Measurements from ENCODE around the gene ATL2.
"Not testable (repeated sequence)": the region's sequence is repeated elsewhere in the genome, so short reads cannot be mapped to it uniquely, and the experiment has no call there.

ATL2 gene

GRCh38 chr2:38377050-38377828 lies at the start of gene ATL2:
Gene ATL2, minus strand, starts transcription at chr2:38377273. Its CDS starts 13 bp downstream, at chr2:38377260.
- Mint-ChIP-seq H3K27ac (ENCODE audit: low read depth) (peak within 1 kb of the TSS; percentile 97), H3K9me3 (no peaks in the 10 kb centered on the region), H3K36me3 (ENCODE audit: insufficient read depth) (peaks cover 14% of the 10 kb centered on the region), H3K4me3 (peak within 1 kb of the TSS; percentile 91), H3K27me3 (no peaks in the 10 kb centered on the region), H3K4me1 (peaks cover 51% of the 10 kb centered on the region)
- peak; percentile 82 to 88 for DNase-seq (ENCODE audit: low spot score in 2 of 2)
- ATAC-seq (replicated peaks; ENCODE audit: extremely low read depth, poor library complexity, severe bottlenecking), result peak; percentile 88

- no peak overlapping the region for H3K4me3 Mint-ChIP-seq
- H3K27ac Mint-ChIP-seq (ENCODE audit: low read depth), result no peak overlapping the region
- H3K9me3 Mint-ChIP-seq, result no peaks in the 10 kb centered on the region
- H3K4me1 Mint-ChIP-seq, result no peaks in the 10 kb centered on the region
- peaks cover 64% of the 10 kb centered on the region for H3K27me3 Mint-ChIP-seq
- ATAC-seq (replicated peaks; ENCODE audit: extremely low read depth, poor library complexity, severe bottlenecking), result no peak
- no peak for DNase-seq (ENCODE audit: low spot score in 2 of 2)
- H3K36me3 Mint-ChIP-seq (ENCODE audit: insufficient read depth), result peaks cover 1% of the 10 kb centered on the region
These were observed 46.7 kb upstream of the ATL2 start for GRCh38 chr2:38423763-38424162.

GRCh38 chr2:38421274-38422056 lies 44.4 kb upstream of the ATL2 start:
- DNase-seq (ENCODE audit: low spot score in 2 of 2), result no peak
- ATAC-seq (replicated peaks; ENCODE audit: extremely low read depth, poor library complexity, severe bottlenecking), result no peak
- H3K36me3 Mint-ChIP-seq (ENCODE audit: insufficient read depth), result peaks cover 1% of the 10 kb centered on the region
- no peaks in the 10 kb centered on the region for H3K4me1 Mint-ChIP-seq
- H3K9me3 Mint-ChIP-seq, result no peaks in the 10 kb centered on the region
- no peak overlapping the region for H3K4me3 Mint-ChIP-seq
- peaks cover 47% of the 10 kb centered on the region for H3K27me3 Mint-ChIP-seq
- no peak overlapping the region for H3K27ac Mint-ChIP-seq (ENCODE audit: low read depth)

GRCh38 chr2:38419499-38419898 lies 42.4 kb upstream of the ATL2 start:
- Mint-ChIP-seq H3K36me3 (ENCODE audit: insufficient read depth) (peaks cover 3% of the 10 kb centered on the region), H3K27me3 (peaks cover 37% of the 10 kb centered on the region), H3K4me1 (no peaks in the 10 kb centered on the region), H3K9me3 (no peaks in the 10 kb centered on the region), H3K27ac (ENCODE audit: low read depth) (no peak overlapping the region), H3K4me3 (no peak overlapping the region)
- no peak for DNase-seq (ENCODE audit: low spot score in 2 of 2)
- no peak for ATAC-seq (replicated peaks; ENCODE audit: extremely low read depth, poor library complexity, severe bottlenecking)

GRCh38 chr2:38418735-38419134 lies 41.7 kb upstream of the ATL2 start:
- DNase-seq (ENCODE audit: low spot score in 2 of 2) (no peak), ATAC-seq (replicated peaks; ENCODE audit: extremely low read depth, poor library complexity, severe bottlenecking) (no peak)
- Mint-ChIP-seq H3K9me3 (no peaks in the 10 kb centered on the region), H3K4me1 (no peaks in the 10 kb centered on the region), H3K36me3 (ENCODE audit: insufficient read depth) (peaks cover 3% of the 10 kb centered on the region), H3K27me3 (peaks cover 37% of the 10 kb centered on the region), H3K27ac (ENCODE audit: low read depth) (no peak overlapping the region), H3K4me3 (no peak overlapping the region)

- no peaks in the 10 kb centered on the region for H3K4me1 Mint-ChIP-seq
- H3K9me3 Mint-ChIP-seq, result no peaks in the 10 kb centered on the region
- peaks cover 37% of the 10 kb centered on the region for H3K27me3 Mint-ChIP-seq
- DNase-seq (ENCODE audit: low spot score in 2 of 2), result no peak
- H3K4me3 Mint-ChIP-seq, result no peak overlapping the region
- ATAC-seq (replicated peaks; ENCODE audit: extremely low read depth, poor library complexity, severe bottlenecking), result no peak
- H3K36me3 Mint-ChIP-seq (ENCODE audit: insufficient read depth), result peaks cover 2% of the 10 kb centered on the region
- no peak overlapping the region for H3K27ac Mint-ChIP-seq (ENCODE audit: low read depth)
These were observed 40.9 kb upstream of the ATL2 start for GRCh38 chr2:38417745-38418689.

GRCh38 chr2:38416296-38417036 lies 39.4 kb upstream of the ATL2 start:
- Mint-ChIP-seq H3K4me1 (no peaks in the 10 kb centered on the region), H3K9me3 (peaks cover 6% of the 10 kb centered on the region), H3K27ac (ENCODE audit: low read depth) (no peak overlapping the region), H3K36me3 (ENCODE audit: insufficient read depth) (peaks cover 2% of the 10 kb centered on the region), H3K4me3 (no peak overlapping the region), H3K27me3 (peaks cover 31% of the 10 kb centered on the region)
- no peak for ATAC-seq (replicated peaks; ENCODE audit: extremely low read depth, poor library complexity, severe bottlenecking)
- DNase-seq (ENCODE audit: low spot score in 2 of 2), result no peak

- DNase-seq (ENCODE audit: low spot score in 2 of 2), result no peak
- no peak overlapping the region for H3K27ac Mint-ChIP-seq (ENCODE audit: low read depth)
These were observed 38.7 kb upstream of the ATL2 start for GRCh38 chr2:38415728-38416291.

GRCh38 chr2:38415023-38415422 lies 38.0 kb upstream of the ATL2 start:
- H3K27ac Mint-ChIP-seq (ENCODE audit: low read depth), result no peak overlapping the region
- peaks cover 2% of the 10 kb centered on the region for H3K36me3 Mint-ChIP-seq (ENCODE audit: insufficient read depth)
- DNase-seq (ENCODE audit: low spot score in 2 of 2) (no peak), ATAC-seq (replicated peaks; ENCODE audit: extremely low read depth, poor library complexity, severe bottlenecking) (no peak)
- no peak overlapping the region for H3K4me3 Mint-ChIP-seq
- H3K4me1 Mint-ChIP-seq, result no peaks in the 10 kb centered on the region
- peaks cover 16% of the 10 kb centered on the region for H3K27me3 Mint-ChIP-seq
- H3K9me3 Mint-ChIP-seq, result peaks cover 6% of the 10 kb centered on the region

More at GRCh38 chr2:38415728-38416291, 38.7 kb upstream of the ATL2 start:
- peaks cover 24% of the 10 kb centered on the region for H3K27me3 Mint-ChIP-seq
- no peak for ATAC-seq (replicated peaks; ENCODE audit: extremely low read depth, poor library complexity, severe bottlenecking)
- no peaks in the 10 kb centered on the region for H3K4me1 Mint-ChIP-seq
- H3K4me3 Mint-ChIP-seq, result no peak overlapping the region
- peaks cover 6% of the 10 kb centered on the region for H3K9me3 Mint-ChIP-seq
- peaks cover 2% of the 10 kb centered on the region for H3K36me3 Mint-ChIP-seq (ENCODE audit: insufficient read depth)

GRCh38 chr2:38412235-38412871 lies 35.3 kb upstream of the ATL2 start:
- H3K4me1 Mint-ChIP-seq; H3K4me3 Mint-ChIP-seq; H3K27me3 Mint-ChIP-seq; H3K9me3 Mint-ChIP-seq; ATAC-seq (replicated peaks; ENCODE audit: extremely low read depth, poor library complexity, severe bottlenecking); H3K27ac Mint-ChIP-seq (ENCODE audit: low read depth); DNase-seq (ENCODE audit: low spot score in 2 of 2); H3K36me3 Mint-ChIP-seq (ENCODE audit: insufficient read depth): not testable (repeated sequence)

Measured in central memory CD8-positive, alpha-beta T cell (primary cell).